ENCODE results near the gene RCOR3.
A peak's percentile ranks its signal among the peaks of the same experiment; 100 is the strongest.
"Not testable (repeated sequence)": the region's sequence is repeated elsewhere in the genome, so short reads cannot be mapped to it uniquely, and the experiment has no call there.

Gene RCOR3

GRCh38 chr1:211318576-211319280 lies 59.6 kb downstream of the RCOR3 start:
- Histone ChIP-seq H3K27me3 (replicated peaks; ENCODE audit: control insufficient read depth, insufficient read depth, low read length) (no peaks in the 10 kb centered on the region), H3K4me3 (replicated peaks; ENCODE audit: low read depth, low read length) (no peak overlapping the region), H3K36me3 (ENCODE audit: control insufficient read depth, insufficient read depth, low read length) (no peaks in the 10 kb centered on the region; the same call in 1 of the 2 replicates)
- DNase-seq (ENCODE audit: extremely low read depth, insufficient read length) = no peak
- TF ChIP-seq CTCF (IDR thresholded peaks at IDR 0.05; ENCODE audit: insufficient read depth, low read length, poor library complexity, severe bottlenecking) = no peak

- no peak for TF ChIP-seq CTCF (IDR thresholded peaks at IDR 0.05; ENCODE audit: insufficient read depth, low read length, poor library complexity, severe bottlenecking)
- Histone ChIP-seq H3K36me3 (ENCODE audit: control insufficient read depth, insufficient read depth, low read length) (no peaks in the 10 kb centered on the region; the same call in 1 of the 2 replicates), H3K4me3 (replicated peaks; ENCODE audit: low read depth, low read length) (no peak overlapping the region), H3K27me3 (replicated peaks; ENCODE audit: control insufficient read depth, insufficient read depth, low read length) (no peaks in the 10 kb centered on the region)
- no peak for DNase-seq (ENCODE audit: extremely low read depth, insufficient read length)
Observed at GRCh38 chr1:211319892-211320291, 60.7 kb downstream of the RCOR3 start.

- no peak for DNase-seq (ENCODE audit: extremely low read depth, insufficient read length)
- H3K27me3 ChIP-seq (replicated peaks; ENCODE audit: control insufficient read depth, insufficient read depth, low read length) = no peaks in the 10 kb centered on the region
- H3K36me3 ChIP-seq (ENCODE audit: control insufficient read depth, insufficient read depth, low read length) = no peaks in the 10 kb centered on the region; the same call in 1 of the 2 replicates
- no peak overlapping the region for H3K4me3 ChIP-seq (replicated peaks; ENCODE audit: low read depth, low read length)
- no peak for TF ChIP-seq CTCF (IDR thresholded peaks at IDR 0.05; ENCODE audit: insufficient read depth, low read length, poor library complexity, severe bottlenecking)
Observed at GRCh38 chr1:211320980-211321379, 61.8 kb downstream of the RCOR3 start.

- H3K27me3 ChIP-seq (replicated peaks; ENCODE audit: control insufficient read depth, insufficient read depth, low read length); H3K36me3 ChIP-seq (ENCODE audit: control insufficient read depth, insufficient read depth, low read length); DNase-seq (ENCODE audit: extremely low read depth, insufficient read length): not testable (repeated sequence)
Observed at GRCh38 chr1:211321646-211322045, 62.5 kb downstream of the RCOR3 start.

GRCh38 chr1:211323156-211324063 lies 64.2 kb downstream of the RCOR3 start:
- H3K27me3 ChIP-seq (replicated peaks; ENCODE audit: control insufficient read depth, insufficient read depth, low read length) = no peaks in the 10 kb centered on the region
- H3K36me3 ChIP-seq (ENCODE audit: control insufficient read depth, insufficient read depth, low read length) = no peaks in the 10 kb centered on the region
- DNase-seq (ENCODE audit: extremely low read depth, insufficient read length) = no peak
- H3K4me3 ChIP-seq (replicated peaks; ENCODE audit: low read depth, low read length) = no peak overlapping the region
- TF ChIP-seq CTCF (IDR thresholded peaks at IDR 0.05; ENCODE audit: insufficient read depth, low read length, poor library complexity, severe bottlenecking) = peak; percentile 91

More at GRCh38 chr1:211321646-211322045, 62.5 kb downstream of the RCOR3 start:
- not testable (repeated sequence) for H3K4me3 ChIP-seq (replicated peaks; ENCODE audit: low read depth, low read length)
